ENCODE data around the gene EYA4.

DNA sequence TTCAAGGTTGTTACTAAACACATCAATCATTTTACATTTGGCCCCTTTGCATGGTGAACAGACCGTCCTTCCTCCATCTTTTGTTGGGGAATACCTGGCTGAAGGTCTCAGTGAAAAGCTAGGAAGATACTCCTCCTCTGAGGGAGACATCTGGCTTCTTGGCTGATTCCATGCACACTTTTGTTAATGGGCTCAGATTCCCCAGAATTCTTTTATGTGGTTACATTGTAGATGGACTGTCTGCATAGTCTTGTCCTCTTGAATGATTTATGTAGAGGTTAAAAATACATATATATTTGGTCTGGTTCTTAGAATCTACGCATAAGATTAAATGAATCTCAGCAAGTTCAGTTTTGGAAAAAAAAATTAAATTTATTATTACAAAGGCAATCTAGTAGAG lies 167.0 kb downstream of the EYA4 start:
- no peak for TF ChIP-seq EP300 (IDR thresholded peaks at IDR 0.05)
- TF ChIP-seq, protein P1, sequence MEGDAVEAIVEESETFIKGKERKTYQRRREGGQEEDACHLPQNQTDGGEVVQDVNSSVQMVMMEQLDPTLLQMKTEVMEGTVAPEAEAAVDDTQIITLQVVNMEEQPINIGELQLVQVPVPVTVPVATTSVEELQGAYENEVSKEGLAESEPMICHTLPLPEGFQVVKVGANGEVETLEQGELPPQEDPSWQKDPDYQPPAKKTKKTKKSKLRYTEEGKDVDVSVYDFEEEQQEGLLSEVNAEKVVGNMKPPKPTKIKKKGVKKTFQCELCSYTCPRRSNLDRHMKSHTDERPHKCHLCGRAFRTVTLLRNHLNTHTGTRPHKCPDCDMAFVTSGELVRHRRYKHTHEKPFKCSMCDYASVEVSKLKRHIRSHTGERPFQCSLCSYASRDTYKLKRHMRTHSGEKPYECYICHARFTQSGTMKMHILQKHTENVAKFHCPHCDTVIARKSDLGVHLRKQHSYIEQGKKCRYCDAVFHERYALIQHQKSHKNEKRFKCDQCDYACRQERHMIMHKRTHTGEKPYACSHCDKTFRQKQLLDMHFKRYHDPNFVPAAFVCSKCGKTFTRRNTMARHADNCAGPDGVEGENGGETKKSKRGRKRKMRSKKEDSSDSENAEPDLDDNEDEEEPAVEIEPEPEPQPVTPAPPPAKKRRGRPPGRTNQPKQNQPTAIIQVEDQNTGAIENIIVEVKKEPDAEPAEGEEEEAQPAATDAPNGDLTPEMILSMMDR (IDR thresholded peaks at IDR 0.05), result no peak
